HG03575 (cell line): Measurements from ENCODE around the gene GPR157.
"Not testable (repeated sequence)": the region's sequence is repeated elsewhere in the genome, so short reads cannot be mapped to it uniquely, and the experiment has no call there.

Experiments
- ATAC-seq: cut with Tn5 transposase; IDR thresholded peaks from one replicate; pipeline ENCODE4 v1.9.1; 2021; ENCODE audit not compliant: unreplicated experiment, insufficient number of reproducible peaks, low FRiP score; ENCODE audit errors: extremely low read depth

The GPR157 gene, protein sequence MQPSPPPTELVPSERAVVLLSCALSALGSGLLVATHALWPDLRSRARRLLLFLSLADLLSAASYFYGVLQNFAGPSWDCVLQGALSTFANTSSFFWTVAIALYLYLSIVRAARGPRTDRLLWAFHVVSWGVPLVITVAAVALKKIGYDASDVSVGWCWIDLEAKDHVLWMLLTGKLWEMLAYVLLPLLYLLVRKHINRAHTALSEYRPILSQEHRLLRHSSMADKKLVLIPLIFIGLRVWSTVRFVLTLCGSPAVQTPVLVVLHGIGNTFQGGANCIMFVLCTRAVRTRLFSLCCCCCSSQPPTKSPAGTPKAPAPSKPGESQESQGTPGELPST

DNA sequence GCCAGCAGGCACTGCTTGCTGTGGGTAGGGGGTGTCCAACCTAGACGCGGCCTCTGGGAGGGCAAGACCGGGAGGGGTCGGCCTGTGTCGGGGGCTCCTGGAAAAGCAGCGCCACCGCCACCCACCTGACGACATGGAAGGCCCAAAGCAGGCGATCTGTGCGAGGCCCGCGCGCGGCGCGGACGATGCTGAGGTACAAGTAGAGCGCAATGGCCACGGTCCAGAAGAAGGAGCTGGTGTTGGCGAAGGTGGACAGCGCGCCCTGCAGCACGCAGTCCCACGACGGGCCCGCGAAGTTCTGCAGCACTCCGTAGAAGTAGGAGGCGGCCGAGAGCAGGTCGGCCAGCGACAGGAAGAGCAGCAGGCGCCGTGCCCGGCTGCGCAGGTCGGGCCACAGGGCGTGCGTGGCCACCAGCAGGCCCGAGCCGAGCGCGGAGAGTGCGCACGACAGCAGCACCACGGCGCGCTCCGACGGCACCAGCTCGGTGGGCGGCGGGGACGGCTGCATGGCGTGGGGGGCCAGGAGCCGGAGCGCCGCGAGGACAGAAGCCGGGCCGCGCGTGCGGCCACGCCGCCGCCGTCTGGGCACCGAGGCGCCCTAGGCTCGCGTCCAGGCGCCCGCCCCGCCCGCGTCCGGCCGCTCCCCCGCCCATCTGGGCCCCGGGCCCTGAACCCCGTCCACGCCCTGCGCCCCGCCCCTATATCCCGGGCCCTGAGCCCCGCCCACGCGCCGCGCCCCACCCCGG is at the start of gene GPR157:
TSS of gene GPR157 (minus strand) at position 583 of the 746 bp plus-strand sequence. CDS start at position 508, 75 bp downstream.
- no peak for ATAC-seq

DNA sequence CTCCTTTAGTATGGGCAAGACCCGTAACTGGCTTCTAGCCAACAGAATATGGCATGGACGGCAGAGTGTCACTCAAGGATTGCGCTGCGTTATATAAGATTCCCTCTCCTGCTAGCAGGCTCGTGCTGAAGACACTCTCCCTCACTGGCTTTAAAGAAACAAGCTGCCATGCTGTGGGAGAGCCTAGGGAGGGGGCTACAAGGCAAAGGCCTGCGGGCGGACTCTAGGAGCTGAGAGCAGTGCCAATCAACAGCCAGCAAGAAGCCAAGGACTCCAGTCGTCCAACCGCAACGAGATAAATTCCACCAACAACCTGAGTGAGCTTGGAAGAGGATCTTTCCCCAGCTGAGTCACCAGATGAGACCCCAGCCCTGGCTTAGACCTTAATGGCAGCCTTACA is 45.9 kb upstream of the GPR157 start:
- no peak for ATAC-seq

DNA sequence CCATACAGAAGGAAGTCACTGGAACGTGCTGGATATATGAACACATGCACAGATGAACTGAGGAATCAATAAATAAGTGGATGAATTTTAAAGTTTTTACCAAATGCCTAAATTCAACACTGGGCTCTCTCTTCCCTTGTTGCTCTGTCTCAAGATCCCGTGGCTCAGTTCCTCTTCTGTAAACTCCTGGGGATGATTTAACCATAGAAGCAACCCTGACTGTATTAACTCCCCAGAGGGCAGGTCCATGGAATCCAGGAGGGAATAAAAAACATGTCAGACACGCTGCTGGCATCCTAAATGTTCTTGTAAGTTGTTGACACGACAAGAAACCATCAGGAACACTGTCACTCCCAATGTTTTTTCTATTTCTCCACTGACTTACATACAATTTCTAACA is 45.3 kb upstream of the GPR157 start:
- ATAC-seq, result no peak

DNA sequence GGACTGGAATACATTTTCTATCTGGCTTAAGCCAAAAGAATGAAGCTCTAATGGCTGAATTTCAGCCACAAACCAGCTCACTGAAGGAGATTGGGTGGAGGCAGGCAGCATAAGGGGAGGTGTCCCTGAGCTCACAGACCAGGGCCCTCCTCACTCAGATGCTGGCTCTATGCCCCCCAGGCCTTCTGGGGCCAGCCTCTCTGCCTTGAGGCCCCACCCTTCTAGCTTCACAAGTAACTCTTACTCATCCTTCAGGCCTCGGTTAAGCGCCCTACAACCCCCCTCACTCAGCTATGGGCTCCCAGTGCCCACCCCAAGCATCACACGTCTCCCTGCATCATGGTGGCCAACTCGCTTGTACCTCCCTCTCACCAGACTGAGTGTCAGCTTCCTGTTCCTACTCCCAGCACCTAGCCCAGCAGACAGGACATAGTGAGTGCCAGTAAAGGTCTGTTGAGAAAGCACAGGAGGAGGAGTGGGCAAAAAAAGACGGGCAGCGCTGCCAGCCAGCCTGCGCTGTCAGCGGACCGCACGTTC is 40.8 kb upstream of the GPR157 start:
- no peak for ATAC-seq

DNA sequence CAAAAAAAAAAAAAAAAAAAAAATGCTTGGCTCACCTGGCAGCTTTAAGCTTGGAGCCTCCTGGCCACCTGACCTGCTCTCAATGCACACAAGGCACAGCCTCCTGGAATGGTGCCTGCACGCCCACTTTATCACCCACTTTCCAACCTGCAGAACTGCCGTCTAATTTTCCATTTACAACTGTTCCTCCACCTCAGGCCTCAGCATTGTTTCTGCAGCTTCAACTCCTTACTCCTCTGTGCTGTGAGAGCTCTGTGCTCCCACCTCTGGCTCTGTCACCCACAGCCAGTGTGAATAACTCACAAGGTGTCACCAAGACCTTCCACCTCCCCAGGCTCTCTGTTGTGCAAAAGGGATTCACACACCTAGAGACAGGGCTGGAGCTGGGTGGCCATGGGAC is 38.7 kb upstream of the GPR157 start:
- ATAC-seq, result no peak

DNA sequence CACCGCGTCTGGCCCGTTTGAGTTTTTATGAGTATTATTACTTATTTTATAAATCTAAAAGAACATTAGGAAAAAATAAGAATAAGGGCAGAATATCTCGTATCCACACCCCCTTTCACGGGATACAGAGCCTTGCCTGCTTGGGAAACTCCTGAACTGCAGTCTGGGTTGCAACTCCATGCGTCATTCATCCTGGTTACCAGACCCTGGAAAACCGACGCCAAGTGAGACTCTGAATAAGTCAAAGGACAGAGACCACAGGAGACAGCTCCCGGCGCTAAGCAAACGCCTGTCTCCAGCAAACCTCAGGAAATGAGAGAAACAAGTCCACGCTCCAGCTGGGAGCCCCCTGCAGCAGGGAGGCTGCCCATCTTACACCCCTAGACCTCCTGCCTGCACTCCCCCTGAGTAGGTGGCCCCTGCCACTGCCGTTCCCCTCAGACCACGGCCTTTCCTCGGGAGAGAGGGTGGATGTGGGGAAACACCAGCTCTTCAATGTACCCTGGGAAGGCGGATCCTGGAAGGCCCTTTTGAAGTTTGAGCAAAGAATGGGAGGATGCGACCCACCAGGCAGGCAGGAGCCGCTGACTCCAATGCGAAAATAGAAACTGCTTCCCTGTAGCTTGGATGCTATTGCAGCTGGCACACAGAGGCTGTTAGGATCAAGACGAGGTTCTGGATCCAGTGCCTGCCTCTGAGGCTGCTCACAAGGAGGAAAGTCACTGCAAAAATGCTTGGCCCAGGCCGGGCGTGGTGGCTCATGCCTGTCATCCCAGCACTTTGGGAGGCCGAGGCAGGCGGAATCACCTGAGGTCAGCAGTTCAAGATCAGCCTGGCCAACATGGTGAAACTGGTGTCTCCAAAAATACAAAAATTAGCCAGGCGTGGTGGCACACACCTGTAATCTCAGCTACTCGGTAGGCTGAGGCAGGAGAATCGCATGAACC is 37.7 kb upstream of the GPR157 start:
- ATAC-seq, result no peak

DNA sequence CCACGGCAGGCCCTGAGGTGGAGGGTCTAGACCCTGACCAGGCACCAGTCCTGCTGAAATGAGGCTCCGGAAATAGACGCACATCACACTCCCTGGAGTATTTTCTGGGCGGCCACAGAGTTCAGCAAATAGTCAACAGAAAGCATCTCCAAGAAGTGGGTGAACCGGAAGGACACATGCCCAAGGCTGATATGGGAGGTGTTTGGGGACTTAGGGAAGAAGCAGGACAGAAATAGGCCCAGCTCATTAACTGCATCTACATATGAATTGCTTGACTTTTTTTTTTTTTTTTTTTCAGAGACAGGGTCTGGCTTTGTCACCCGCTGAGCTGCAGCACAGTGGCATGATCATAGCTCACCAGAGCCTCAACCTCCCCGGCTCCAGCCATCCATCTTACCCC is 36.5 kb upstream of the GPR157 start:
- no peak for ATAC-seq

DNA sequence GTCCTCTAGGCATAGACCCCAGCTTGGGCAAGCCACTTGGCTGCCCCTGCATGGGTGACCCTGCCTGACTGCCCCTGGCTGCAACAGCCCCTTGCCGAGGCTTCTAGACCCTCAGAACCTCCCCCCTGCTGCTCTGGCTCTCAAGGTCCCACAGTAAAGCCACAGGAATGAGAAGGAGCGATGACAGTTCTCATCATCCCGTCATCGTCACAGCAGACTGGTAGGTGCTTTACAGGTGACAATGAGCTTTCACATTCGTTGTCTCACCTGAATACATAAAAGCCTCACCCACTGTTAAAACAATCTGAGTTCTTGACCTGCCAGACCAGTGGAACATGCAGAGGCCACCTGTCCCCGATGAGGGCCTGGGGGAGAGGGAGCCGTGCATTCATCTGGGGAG is 36.0 kb upstream of the GPR157 start:
- no peak for ATAC-seq

DNA sequence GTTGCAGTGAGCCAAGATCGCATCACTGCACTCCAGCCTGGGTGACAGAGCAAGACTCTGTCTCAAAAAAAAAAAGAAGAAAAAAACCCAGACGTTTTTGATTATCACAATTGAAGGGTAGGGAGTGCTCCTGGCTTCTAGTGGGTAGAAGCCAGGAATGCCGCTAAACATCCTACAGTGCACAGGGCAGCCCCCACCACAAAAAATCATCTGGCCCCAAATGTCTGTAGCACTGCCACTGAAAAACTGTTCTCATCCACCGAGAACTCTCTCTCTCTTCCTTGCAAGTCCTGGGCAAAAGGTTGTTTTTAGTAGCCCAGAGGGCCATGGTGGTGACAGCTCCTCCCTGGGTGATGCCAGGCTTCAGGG is 35.6 kb upstream of the GPR157 start:
- no peak for ATAC-seq

DNA sequence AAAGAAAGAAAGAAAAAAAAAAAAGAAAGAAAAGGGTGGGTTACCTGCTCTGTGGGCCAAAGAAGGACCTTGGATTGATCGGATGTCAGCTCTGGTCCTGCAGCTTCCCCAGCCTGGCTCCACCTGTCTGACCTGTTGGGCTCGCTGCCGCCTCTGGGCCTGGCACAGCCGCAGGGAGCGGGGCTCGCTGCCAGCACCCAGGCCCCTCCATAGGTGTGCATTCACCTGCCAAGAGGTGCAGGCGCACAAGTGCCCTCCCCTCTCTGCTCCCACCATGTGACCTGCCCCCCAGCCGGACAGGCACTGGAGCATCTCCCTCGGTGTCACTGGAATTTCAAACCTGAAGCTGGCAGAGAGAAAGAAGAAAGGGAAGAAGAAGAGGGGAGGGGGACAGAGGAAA is 33.1 kb upstream of the GPR157 start:
- ATAC-seq, result no peak

DNA sequence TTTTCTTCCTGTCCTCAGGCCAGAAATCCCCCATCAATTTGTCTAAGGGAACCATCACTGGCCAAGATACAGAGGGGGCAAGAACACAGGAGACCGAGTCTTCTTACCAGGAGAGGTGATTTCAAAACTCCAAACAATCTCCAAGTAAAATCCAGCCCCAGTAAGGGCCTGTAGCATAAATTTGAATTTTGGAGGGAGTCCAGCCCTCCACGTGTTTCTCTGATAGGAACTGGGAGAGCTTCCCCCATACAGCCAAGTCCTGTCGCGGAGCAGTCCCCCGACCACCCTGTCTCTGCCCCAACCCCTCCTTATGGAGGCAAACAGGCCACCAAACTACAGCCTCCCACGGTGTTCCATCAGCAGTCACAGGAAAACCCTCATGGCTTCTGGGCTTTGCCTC is 32.4 kb upstream of the GPR157 start:
- ATAC-seq, result no peak

DNA sequence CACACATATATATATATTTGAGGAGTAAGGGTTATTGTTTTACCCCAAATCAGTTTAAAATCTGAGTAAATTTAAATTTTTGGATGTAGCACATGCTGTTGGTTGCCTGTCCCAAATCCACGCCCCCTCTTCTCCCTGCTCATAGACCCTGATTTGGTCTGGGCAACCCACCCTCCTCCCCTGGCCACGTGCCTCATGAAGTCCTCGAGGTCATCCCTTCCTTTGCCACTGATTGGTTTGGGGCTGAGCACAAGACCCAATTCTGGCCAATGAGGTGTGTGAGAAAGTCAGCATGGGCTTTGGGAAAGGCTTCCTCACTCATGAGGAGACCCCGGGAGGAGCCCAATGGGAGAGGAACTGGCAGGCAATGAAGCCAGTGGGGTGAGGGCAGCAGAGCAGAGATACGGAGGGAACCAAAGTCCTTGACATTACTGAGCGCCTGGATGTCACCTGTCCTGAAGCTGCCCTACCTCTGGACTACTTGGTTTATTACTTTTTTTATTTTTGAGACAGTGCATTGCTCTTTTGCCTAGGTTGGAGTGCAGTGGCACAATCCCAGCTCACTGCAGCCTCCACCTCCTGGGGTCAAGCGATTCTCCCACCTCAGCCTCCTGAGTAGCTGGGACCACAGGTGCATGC is 31.3 kb upstream of the GPR157 start:
- ATAC-seq, result no peak

DNA sequence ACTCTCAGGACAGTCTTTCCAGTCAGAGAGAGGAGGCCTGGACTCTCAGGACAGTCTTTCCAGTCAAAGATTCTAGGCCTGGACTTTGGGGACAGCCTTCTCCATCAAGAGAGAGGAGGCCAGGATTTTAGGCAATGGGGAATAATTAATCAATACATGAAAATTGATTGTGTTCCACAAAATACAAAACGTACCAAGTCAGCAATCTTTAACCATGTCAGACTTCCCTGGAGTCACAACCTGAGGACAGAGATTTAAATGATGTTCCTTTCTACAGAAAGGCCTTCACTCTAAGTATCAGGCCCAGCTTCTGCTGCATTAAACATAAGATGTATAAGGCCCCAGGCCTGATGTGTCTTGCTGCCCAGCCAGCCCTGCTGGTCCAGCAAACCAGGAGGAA is 27.0 kb upstream of the GPR157 start:
- no peak for ATAC-seq

DNA sequence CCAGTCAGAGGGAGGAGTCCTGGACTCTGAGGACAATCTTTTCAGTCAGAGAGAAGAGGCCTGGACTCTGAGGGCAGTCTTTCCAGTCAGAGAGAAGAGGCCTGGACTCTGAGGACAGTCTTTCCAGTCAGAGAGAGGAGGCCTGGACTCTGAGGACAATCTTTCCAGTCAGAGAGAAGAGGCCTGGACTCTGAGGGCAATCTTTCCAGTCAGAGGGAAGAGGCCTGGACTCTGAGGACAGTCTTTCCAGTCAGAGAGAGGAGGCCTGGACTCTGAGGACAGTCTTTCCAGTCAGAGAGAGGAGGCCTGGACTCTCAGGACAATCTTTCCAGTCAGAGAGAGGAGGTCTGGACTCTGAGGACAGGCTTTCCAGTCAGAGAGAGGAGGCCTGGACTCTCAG is 26.5 kb upstream of the GPR157 start:
- ATAC-seq, result not testable (repeated sequence)

DNA sequence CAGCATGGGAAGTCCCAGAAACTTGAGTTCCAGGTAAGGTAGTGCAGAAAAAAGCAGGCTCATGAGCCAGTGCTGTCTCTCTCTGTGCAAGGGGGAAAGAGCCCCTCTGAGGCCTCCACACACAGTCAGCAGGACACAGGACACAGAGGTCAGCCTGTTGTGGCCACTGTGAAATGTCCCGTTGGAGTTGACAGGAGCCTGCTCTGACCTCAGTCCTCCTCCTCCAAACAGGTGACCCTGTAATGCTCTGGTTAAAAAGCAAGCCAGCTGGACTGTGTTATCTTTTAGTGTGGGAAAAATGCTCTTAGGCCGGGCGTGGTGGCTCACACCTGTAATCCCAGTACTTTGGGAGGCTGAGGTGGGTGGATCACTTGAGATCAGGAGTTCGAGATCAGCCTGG is 24.2 kb upstream of the GPR157 start:
- no peak for ATAC-seq

DNA sequence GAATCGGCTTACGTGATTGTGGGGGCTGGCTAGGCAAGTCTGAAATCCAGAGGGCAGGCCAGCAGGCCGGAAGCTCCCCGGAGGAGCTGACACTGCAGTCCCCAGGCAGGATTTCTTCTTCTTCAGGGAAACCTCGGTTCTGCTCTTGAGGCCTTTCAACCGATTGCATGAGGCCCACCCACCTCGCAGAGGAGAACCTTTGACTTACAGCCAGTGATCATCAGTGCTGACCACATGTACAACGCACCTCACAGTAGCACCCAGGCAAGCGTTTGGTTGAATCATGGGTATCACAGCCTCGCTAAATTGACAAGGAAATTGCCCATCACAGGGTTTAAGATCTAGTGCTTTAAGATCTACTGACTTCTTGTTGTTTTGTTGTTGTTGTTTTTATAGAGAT is 23.6 kb upstream of the GPR157 start:
- no peak for ATAC-seq

DNA sequence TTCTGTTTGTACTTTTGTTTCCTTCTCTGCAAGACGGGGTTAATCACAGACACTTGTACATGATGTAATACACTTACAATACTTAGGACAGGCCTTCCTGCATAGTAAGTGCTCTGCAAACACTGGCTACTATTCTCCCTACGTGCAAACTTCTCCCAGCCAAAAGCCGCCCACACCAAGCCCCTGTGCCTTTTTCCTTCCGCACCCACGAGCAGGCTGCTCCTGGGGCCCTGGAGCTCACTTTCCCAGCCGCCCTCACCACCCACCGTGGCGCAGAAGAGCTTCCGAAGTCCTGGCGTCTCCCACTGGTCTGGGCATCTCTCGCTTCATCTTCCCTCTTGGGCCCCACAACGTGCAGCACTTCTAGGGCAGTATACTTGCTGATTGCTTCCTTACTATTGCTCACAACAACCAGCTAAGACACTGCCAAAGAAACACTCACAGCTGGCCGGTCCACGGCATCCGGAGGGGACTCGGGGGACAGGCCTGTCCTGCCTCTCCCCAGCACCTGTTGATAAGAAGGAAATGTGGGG is 22.5 kb upstream of the GPR157 start:
- ATAC-seq, result no peak

DNA sequence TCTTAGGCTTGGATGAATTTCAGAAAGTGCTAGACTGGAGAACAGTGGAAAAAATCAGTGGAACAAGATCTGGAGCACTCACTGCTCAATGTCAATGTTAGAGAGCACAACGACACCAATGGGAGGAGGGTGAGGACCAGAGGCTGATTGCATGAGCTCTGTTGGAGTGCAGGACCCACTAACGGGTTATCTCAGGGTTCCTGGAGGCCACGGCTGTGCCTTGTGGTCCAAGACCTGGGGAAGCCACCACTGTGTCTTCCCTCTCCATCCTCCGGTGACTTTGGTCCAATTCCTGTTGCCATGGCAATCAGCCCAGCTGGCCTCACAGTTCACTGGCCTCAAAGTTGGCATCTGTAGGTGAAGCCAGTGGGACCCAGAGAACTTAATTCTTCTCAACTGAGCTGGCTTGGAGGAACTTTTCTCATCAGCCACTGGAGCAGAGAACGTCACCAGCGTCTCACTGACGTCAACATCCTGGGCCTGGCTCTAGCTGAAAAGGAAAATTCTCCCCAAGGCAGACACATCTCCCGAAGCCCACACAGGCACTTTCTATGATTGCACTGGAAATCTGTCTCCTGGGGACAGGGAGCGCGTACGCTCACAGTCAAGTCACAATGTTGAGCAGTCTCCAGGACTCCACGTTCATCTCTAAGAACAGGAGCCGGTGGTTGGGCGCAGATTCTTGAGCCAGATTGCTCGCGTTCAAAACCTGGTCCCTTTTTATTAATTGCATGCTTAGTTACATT is 21.9 kb upstream of the GPR157 start:
- no peak for ATAC-seq
